WTC11 (cell line): ENCODE data around the gene PFDN1. TPM values are rescaled to one million over a fixed set of nuclear protein-coding genes. Genes with fewer than 3 reads are reported as not detected.

ENCODE experiments used
- ATAC-seq: fragments of 200-7000 bp; cut with Tn5 transposase; 2 replicates; pipeline ENCODE4 v1.10.0; 2021; ENCODE audit warnings: mild to moderate bottlenecking, moderate library complexity
- CTCF ChIA-PET: fragments of 300-600 bp; sonication (Branson Sonifier 250); formaldehyde crosslinking; loops from one replicate; lab custom pipeline; 2021; ENCODE audit warnings: antibody characterized with exemption; lab: Charles Lee
- POLR2A ChIA-PET: fragments of 350-600 bp; sonication (Branson Sonifier 250); formaldehyde crosslinking; loops from one replicate; lab custom pipeline; 2021; ENCODE audit warnings: antibody characterized with exemption; lab: Charles Lee
- DNase-seq: peaks from one replicate; pipeline ENCODE4 v3.0.0; 2021; ENCODE audit warnings: low spot score
- H3K27ac Mint-ChIP-seq: 2 replicates; pipeline ENCODE4 v1.8.0; 2021; ENCODE audit warnings: mixed read lengths
- H3K27me3 Mint-ChIP-seq: 2 replicates; pipeline ENCODE4 v1.8.0; 2021; ENCODE audit warnings: low read depth, mild to moderate bottlenecking, moderate library complexity, mixed read lengths
- H3K36me3 Mint-ChIP-seq: 2 replicates; pipeline ENCODE4 v1.8.0; 2021; ENCODE audit warnings: mixed read lengths
- H3K4me1 Mint-ChIP-seq: 2 replicates; pipeline ENCODE4 v1.8.0; 2022; ENCODE audit warnings: mixed read lengths
- H3K4me3 Mint-ChIP-seq: 2 replicates; pipeline ENCODE4 v1.8.0; 2021; ENCODE audit warnings: mild to moderate bottlenecking, moderate library complexity, mixed read lengths
- H3K9me3 Mint-ChIP-seq: 2 replicates; pipeline ENCODE4 v1.8.0; 2021; ENCODE audit warnings: mixed read lengths
- EMX1 ChIP-seq: fragments of 250-450 bp; sonication (Bioruptor Pico); IDR thresholded peaks from 2 replicates; pipeline ENCODE4 v1.8.0; 2021; ENCODE audit warnings: mild to moderate bottlenecking
- GABPB1 ChIP-seq: sonication (generic); formaldehyde crosslinking; IDR thresholded peaks from 2 replicates; pipeline ENCODE4 v1.8.1; 2023; ENCODE audit warnings: mild to moderate bottlenecking, missing genetic modification reagents
- MYBL2 ChIP-seq: sonication (generic); formaldehyde crosslinking; IDR thresholded peaks from 2 replicates; pipeline ENCODE4 v1.8.1; 2023; ENCODE audit warnings: mild to moderate bottlenecking, moderate library complexity, missing genetic modification reagents
- NR2C2 ChIP-seq: sonication (generic); formaldehyde crosslinking; IDR thresholded peaks from 2 replicates; pipeline ENCODE4 v1.8.0; 2022; ENCODE audit warnings: mild to moderate bottlenecking, missing genetic modification reagents
- OVOL2 ChIP-seq: fragments of 250-450 bp; sonication (Bioruptor Pico); IDR thresholded peaks from 2 replicates; pipeline ENCODE4 v1.9.0; 2021; ENCODE audit warnings: mild to moderate bottlenecking, borderline replicate concordance
- ZBTB21 ChIP-seq: sonication (generic); formaldehyde crosslinking; IDR thresholded peaks from 2 replicates; pipeline ENCODE4 v1.8.1; 2023; ENCODE audit warnings: mild to moderate bottlenecking, missing genetic modification reagents, borderline replicate concordance
- total RNA-seq: library from RNA; stranded (reverse); gene quantifications from 3 replicates; pipeline ENCODE4 v1.2.3, GENCODE V29; 2021
- TF ChIP-seq, protein P1 (sequence below): sonication (generic); formaldehyde crosslinking; IDR thresholded peaks from 2 replicates; pipeline ENCODE4 v1.8.1; 2022; ENCODE audit warnings: mild to moderate bottlenecking, missing genetic modification reagents, moderate library complexity, borderline replicate concordance
- TF ChIP-seq, protein P2 (sequence below): sonication (generic); formaldehyde crosslinking; IDR thresholded peaks from 2 replicates; pipeline ENCODE4 v1.8.1; 2023; ENCODE audit warnings: mild to moderate bottlenecking, missing genetic modification reagents
- TF ChIP-seq, protein P3 (sequence below): sonication (generic); formaldehyde crosslinking; IDR thresholded peaks from 2 replicates; pipeline ENCODE4 v1.8.0; 2023; ENCODE audit warnings: missing genetic modification reagents, mild to moderate bottlenecking, borderline replicate concordance
- TF ChIP-seq, protein P4 (sequence below): sonication (generic); formaldehyde crosslinking; IDR thresholded peaks from 2 replicates; pipeline ENCODE4 v1.8.1; 2023; ENCODE audit warnings: mild to moderate bottlenecking, missing genetic modification reagents
- TF ChIP-seq, protein P5 (sequence below): sonication (generic); formaldehyde crosslinking; conservative IDR thresholded peaks from 2 replicates; pipeline ENCODE4 v1.8.1; 2022; ENCODE audit warnings: mild to moderate bottlenecking, missing genetic modification reagents
- TF ChIP-seq, protein P6 (sequence below): sonication (generic); formaldehyde crosslinking; IDR thresholded peaks from 2 replicates; pipeline ENCODE4 v1.8.0; 2023; ENCODE audit warnings: mild to moderate bottlenecking, missing genetic modification reagents
- TF ChIP-seq, protein P7 (sequence below): sonication (generic); formaldehyde crosslinking; IDR thresholded peaks from 2 replicates; pipeline ENCODE4 v1.8.0; 2022; ENCODE audit warnings: mild to moderate bottlenecking, missing genetic modification reagents
- TF ChIP-seq, protein P8 (sequence below): fragments of 250-450 bp; sonication (Bioruptor Pico); IDR thresholded peaks from 2 replicates; pipeline ENCODE4 v1.8.0; 2021; ENCODE audit warnings: mild to moderate bottlenecking
- TF ChIP-seq, protein P9 (sequence below): fragments of 250-450 bp; sonication (Bioruptor Pico); IDR thresholded peaks from 2 replicates; pipeline ENCODE4 v1.9.0; 2021; ENCODE audit warnings: mild to moderate bottlenecking

The PFDN1 gene
- total RNA-seq, 1 experiment from 2014 or later, result 44.1 TPM

DNA sequence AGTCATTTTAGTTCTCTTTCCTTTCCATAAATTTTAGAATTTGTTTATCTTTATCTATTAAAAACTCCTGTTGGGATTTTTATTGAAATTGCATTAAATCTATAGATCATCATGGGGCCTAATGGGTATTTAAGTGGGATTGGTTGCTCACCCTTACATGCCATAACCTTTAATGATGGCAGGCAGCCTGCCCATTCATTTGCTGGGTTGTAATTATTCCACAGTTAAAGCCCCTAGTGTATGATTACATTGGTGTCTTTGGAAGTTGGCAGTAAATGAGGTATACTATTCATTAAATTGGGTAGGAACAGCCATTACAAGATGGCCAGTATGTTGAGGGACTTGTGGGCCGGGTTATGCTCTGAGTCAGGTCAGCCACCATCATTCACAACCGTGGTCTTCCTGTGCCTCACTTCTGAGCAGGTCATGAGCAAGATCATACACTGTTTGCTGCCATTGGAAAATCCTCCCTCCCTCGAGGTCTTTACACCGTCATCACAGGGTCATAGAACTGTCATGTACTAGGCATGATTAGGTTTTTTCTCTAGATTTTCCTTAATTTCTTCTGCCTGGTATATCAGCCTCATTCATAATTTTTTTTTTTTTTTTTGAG, 68.4 kb downstream of the PFDN1 start:
- CTCF ChIA-PET, result interaction anchor here (0.6 to 2.0 kb wide), 2 partner anchors 117 to 124 kb away, joined by 5 to 6 read pairs; no protein-coding TSS in a partner anchor
- POLR2A ChIA-PET, result no interaction called here
- H3K27ac Mint-ChIP-seq, result no peak overlapping the region
- H3K4me3 Mint-ChIP-seq, result no peak overlapping the region
- H3K36me3 Mint-ChIP-seq, result no peaks in the 10 kb centered on the region
- TF ChIP-seq, protein P1, sequence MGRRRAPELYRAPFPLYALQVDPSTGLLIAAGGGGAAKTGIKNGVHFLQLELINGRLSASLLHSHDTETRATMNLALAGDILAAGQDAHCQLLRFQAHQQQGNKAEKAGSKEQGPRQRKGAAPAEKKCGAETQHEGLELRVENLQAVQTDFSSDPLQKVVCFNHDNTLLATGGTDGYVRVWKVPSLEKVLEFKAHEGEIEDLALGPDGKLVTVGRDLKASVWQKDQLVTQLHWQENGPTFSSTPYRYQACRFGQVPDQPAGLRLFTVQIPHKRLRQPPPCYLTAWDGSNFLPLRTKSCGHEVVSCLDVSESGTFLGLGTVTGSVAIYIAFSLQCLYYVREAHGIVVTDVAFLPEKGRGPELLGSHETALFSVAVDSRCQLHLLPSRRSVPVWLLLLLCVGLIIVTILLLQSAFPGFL, result no peak
- no peak for TF ChIP-seq MYBL2 (CRISPR knock-in tag)
- TF ChIP-seq, protein P2, sequence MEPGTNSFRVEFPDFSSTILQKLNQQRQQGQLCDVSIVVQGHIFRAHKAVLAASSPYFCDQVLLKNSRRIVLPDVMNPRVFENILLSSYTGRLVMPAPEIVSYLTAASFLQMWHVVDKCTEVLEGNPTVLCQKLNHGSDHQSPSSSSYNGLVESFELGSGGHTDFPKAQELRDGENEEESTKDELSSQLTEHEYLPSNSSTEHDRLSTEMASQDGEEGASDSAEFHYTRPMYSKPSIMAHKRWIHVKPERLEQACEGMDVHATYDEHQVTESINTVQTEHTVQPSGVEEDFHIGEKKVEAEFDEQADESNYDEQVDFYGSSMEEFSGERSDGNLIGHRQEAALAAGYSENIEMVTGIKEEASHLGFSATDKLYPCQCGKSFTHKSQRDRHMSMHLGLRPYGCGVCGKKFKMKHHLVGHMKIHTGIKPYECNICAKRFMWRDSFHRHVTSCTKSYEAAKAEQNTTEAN (CRISPR knock-in tag), result no peak
- TF ChIP-seq NR2C2, result no peak
- TF ChIP-seq ZBTB21, result no peak
- TF ChIP-seq, protein P3, sequence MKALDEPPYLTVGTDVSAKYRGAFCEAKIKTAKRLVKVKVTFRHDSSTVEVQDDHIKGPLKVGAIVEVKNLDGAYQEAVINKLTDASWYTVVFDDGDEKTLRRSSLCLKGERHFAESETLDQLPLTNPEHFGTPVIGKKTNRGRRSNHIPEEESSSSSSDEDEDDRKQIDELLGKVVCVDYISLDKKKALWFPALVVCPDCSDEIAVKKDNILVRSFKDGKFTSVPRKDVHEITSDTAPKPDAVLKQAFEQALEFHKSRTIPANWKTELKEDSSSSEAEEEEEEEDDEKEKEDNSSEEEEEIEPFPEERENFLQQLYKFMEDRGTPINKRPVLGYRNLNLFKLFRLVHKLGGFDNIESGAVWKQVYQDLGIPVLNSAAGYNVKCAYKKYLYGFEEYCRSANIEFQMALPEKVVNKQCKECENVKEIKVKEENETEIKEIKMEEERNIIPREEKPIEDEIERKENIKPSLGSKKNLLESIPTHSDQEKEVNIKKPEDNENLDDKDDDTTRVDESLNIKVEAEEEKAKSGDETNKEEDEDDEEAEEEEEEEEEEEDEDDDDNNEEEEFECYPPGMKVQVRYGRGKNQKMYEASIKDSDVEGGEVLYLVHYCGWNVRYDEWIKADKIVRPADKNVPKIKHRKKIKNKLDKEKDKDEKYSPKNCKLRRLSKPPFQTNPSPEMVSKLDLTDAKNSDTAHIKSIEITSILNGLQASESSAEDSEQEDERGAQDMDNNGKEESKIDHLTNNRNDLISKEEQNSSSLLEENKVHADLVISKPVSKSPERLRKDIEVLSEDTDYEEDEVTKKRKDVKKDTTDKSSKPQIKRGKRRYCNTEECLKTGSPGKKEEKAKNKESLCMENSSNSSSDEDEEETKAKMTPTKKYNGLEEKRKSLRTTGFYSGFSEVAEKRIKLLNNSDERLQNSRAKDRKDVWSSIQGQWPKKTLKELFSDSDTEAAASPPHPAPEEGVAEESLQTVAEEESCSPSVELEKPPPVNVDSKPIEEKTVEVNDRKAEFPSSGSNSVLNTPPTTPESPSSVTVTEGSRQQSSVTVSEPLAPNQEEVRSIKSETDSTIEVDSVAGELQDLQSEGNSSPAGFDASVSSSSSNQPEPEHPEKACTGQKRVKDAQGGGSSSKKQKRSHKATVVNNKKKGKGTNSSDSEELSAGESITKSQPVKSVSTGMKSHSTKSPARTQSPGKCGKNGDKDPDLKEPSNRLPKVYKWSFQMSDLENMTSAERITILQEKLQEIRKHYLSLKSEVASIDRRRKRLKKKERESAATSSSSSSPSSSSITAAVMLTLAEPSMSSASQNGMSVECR, result no peak
- TF ChIP-seq, protein P4, sequence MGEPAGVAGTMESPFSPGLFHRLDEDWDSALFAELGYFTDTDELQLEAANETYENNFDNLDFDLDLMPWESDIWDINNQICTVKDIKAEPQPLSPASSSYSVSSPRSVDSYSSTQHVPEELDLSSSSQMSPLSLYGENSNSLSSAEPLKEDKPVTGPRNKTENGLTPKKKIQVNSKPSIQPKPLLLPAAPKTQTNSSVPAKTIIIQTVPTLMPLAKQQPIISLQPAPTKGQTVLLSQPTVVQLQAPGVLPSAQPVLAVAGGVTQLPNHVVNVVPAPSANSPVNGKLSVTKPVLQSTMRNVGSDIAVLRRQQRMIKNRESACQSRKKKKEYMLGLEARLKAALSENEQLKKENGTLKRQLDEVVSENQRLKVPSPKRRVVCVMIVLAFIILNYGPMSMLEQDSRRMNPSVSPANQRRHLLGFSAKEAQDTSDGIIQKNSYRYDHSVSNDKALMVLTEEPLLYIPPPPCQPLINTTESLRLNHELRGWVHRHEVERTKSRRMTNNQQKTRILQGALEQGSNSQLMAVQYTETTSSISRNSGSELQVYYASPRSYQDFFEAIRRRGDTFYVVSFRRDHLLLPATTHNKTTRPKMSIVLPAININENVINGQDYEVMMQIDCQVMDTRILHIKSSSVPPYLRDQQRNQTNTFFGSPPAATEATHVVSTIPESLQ (CRISPR knock-in tag), result no peak
- TF ChIP-seq OVOL2 (CRISPR knock-in tag), result no peak
- no peak for TF ChIP-seq GABPB1 (CRISPR knock-in tag)
- TF ChIP-seq, protein P5, sequence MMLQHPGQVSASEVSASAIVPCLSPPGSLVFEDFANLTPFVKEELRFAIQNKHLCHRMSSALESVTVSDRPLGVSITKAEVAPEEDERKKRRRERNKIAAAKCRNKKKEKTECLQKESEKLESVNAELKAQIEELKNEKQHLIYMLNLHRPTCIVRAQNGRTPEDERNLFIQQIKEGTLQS (CRISPR knock-in tag), result no peak
- TF ChIP-seq, protein P6, sequence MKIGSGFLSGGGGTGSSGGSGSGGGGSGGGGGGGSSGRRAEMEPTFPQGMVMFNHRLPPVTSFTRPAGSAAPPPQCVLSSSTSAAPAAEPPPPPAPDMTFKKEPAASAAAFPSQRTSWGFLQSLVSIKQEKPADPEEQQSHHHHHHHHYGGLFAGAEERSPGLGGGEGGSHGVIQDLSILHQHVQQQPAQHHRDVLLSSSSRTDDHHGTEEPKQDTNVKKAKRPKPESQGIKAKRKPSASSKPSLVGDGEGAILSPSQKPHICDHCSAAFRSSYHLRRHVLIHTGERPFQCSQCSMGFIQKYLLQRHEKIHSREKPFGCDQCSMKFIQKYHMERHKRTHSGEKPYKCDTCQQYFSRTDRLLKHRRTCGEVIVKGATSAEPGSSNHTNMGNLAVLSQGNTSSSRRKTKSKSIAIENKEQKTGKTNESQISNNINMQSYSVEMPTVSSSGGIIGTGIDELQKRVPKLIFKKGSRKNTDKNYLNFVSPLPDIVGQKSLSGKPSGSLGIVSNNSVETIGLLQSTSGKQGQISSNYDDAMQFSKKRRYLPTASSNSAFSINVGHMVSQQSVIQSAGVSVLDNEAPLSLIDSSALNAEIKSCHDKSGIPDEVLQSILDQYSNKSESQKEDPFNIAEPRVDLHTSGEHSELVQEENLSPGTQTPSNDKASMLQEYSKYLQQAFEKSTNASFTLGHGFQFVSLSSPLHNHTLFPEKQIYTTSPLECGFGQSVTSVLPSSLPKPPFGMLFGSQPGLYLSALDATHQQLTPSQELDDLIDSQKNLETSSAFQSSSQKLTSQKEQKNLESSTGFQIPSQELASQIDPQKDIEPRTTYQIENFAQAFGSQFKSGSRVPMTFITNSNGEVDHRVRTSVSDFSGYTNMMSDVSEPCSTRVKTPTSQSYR (CRISPR knock-in tag), result no peak
- no peaks in the 10 kb centered on the region for H3K27me3 Mint-ChIP-seq
- H3K9me3 Mint-ChIP-seq, result no peaks in the 10 kb centered on the region
- no peak for DNase-seq
- no peak for ATAC-seq
- H3K4me1 Mint-ChIP-seq, result no peaks in the 10 kb centered on the region

DNA sequence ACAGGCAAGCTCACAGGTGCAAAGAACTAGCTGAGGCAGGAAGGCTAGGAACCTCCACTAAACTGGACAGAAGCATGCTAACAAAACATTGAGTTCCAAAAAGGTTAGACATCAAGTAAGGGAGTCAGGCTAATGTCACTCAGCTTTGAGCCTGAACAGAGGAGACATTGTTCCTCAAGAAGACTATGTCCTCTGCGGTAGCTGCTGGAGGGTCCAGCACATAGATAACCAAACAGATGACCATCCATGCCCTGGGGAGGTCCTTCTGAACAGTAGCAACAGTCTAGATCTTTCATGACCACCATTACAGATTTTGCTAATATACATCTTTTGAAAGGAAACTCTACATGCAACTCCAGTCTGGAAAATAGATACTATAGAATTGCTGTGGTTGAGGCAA, 70.2 kb downstream of the PFDN1 start:
- Mint-ChIP-seq H3K36me3 (no peaks in the 10 kb centered on the region), H3K4me1 (no peaks in the 10 kb centered on the region), H3K27ac (no peak overlapping the region), H3K27me3 (no peaks in the 10 kb centered on the region), H3K9me3 (no peaks in the 10 kb centered on the region), H3K4me3 (no peak overlapping the region)
- CTCF ChIA-PET, result interaction anchor here (1.2 to 5.2 kb wide), 3 partner anchors 8 to 126 kb away, joined by 3 to 39 read pairs (median 6); no protein-coding TSS in a partner anchor
- POLR2A ChIA-PET, result no interaction called here
- ATAC-seq, result no peak
- DNase-seq, result no peak
- TF ChIP-seq, protein P7, sequence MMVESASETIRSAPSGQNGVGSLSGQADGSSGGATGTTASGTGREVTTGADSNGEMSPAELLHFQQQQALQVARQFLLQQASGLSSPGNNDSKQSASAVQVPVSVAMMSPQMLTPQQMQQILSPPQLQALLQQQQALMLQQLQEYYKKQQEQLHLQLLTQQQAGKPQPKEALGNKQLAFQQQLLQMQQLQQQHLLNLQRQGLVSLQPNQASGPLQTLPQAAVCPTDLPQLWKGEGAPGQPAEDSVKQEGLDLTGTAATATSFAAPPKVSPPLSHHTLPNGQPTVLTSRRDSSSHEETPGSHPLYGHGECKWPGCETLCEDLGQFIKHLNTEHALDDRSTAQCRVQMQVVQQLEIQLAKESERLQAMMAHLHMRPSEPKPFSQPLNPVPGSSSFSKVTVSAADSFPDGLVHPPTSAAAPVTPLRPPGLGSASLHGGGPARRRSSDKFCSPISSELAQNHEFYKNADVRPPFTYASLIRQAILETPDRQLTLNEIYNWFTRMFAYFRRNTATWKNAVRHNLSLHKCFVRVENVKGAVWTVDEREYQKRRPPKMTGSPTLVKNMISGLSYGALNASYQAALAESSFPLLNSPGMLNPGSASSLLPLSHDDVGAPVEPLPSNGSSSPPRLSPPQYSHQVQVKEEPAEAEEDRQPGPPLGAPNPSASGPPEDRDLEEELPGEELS (CRISPR knock-in tag), result no peak
- TF ChIP-seq, protein P8, sequence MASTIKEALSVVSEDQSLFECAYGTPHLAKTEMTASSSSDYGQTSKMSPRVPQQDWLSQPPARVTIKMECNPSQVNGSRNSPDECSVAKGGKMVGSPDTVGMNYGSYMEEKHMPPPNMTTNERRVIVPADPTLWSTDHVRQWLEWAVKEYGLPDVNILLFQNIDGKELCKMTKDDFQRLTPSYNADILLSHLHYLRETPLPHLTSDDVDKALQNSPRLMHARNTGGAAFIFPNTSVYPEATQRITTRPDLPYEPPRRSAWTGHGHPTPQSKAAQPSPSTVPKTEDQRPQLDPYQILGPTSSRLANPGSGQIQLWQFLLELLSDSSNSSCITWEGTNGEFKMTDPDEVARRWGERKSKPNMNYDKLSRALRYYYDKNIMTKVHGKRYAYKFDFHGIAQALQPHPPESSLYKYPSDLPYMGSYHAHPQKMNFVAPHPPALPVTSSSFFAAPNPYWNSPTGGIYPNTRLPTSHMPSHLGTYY (CRISPR knock-in tag), result no peak
- TF ChIP-seq EMX1 (CRISPR knock-in tag), result no peak
- TF ChIP-seq, protein P9, sequence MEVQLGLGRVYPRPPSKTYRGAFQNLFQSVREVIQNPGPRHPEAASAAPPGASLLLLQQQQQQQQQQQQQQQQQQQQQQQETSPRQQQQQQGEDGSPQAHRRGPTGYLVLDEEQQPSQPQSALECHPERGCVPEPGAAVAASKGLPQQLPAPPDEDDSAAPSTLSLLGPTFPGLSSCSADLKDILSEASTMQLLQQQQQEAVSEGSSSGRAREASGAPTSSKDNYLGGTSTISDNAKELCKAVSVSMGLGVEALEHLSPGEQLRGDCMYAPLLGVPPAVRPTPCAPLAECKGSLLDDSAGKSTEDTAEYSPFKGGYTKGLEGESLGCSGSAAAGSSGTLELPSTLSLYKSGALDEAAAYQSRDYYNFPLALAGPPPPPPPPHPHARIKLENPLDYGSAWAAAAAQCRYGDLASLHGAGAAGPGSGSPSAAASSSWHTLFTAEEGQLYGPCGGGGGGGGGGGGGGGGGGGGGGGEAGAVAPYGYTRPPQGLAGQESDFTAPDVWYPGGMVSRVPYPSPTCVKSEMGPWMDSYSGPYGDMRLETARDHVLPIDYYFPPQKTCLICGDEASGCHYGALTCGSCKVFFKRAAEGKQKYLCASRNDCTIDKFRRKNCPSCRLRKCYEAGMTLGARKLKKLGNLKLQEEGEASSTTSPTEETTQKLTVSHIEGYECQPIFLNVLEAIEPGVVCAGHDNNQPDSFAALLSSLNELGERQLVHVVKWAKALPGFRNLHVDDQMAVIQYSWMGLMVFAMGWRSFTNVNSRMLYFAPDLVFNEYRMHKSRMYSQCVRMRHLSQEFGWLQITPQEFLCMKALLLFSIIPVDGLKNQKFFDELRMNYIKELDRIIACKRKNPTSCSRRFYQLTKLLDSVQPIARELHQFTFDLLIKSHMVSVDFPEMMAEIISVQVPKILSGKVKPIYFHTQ (CRISPR knock-in tag), result no peak
